ENCODE measurements around the gene RNU1-2. TPM values are rescaled to one million over a fixed set of nuclear protein-coding genes. Genes with fewer than 3 reads are reported as not detected.
"Not testable (repeated sequence)": the region's sequence is repeated elsewhere in the genome, so short reads cannot be mapped to it uniquely, and the experiment has no call there.

Gene RNU1-2
- total RNA-seq, 2 donors from 2014 or later = not detected

DNA sequence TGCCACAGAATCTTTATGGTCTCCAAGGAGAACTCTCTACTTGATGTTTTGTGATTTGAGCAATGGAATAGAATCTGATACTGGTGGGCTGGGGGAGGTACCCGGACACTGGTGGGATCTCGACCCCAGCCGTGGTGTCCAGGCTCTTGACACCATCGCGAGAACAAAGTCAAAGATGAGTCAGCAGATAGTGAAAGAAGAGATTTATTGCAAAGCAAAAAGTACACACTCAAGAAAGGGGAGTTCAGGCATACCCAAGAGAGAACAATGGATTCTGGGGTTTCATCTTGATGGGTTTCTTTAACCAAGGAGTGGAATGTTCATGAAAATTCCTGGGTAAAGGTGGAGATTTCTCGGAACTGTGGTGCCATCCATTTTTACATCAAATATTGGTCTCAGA, 1.4 kb upstream of the RNU1-2 start:
- not testable (repeated sequence) for H3K36me3 ChIP-seq; H3K9me3 ChIP-seq; H3K4me3 ChIP-seq; DNase-seq (ENCODE audit: low spot score); H3K27me3 ChIP-seq; H3K27ac ChIP-seq
- H3K4me1 ChIP-seq = peaks cover 0 to 13% of the 10 kb centered on the region in 2 donors

- not testable (repeated sequence) for DNase-seq (ENCODE audit: low spot score); H3K36me3 ChIP-seq; H3K4me1 ChIP-seq; H3K9me3 ChIP-seq; H3K27me3 ChIP-seq
- H3K4me3 ChIP-seq = peak overlapping the region; percentile 36 to 46
- peak overlapping the region; percentile 87 to 89 for H3K27ac ChIP-seq
Observed at GRCh38 chr1:16895233-16895597, 565 bp upstream of the RNU1-2 start.

GRCh38 chr1:16896316-16897055, 706 bp downstream of the RNU1-2 start:
- H3K4me3 ChIP-seq = peak overlapping the region; percentile 3 to 46
- DNase-seq (ENCODE audit: low spot score); H3K36me3 ChIP-seq; H3K4me1 ChIP-seq; H3K27me3 ChIP-seq; H3K9me3 ChIP-seq: not testable (repeated sequence)
- H3K27ac ChIP-seq = peak overlapping the region; percentile 87 to 89

GRCh38 chr1:16897653-16898052, 1.9 kb downstream of the RNU1-2 start:
- DNase-seq (ENCODE audit: low spot score); H3K36me3 ChIP-seq; H3K27ac ChIP-seq; H3K9me3 ChIP-seq; H3K4me3 ChIP-seq; H3K4me1 ChIP-seq; H3K27me3 ChIP-seq: not testable (repeated sequence)

DNA sequence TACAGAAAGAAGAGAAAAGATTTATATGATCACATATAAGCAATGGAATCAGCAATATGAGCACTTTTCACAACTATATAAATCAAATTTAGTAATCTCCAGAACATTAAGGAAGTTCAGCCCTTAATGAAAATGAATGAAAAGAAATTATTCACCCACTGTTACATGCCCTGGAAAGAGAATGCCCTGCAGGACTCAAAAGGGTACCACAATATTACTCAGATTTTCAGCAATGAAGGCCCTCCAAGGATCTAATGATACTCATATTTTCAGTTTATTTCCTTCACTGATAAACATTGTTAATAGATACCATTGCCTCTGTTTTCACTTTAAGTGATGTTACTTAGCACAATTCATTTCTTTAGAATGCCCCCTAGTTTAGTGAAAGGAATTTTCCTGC, 2.5 kb downstream of the RNU1-2 start:
- H3K4me3 ChIP-seq; H3K27me3 ChIP-seq; H3K9me3 ChIP-seq; H3K27ac ChIP-seq; H3K36me3 ChIP-seq; DNase-seq (ENCODE audit: low spot score): not testable (repeated sequence)
- H3K4me1 ChIP-seq = peaks cover 0 to 11% of the 10 kb centered on the region in 2 donors

DNA sequence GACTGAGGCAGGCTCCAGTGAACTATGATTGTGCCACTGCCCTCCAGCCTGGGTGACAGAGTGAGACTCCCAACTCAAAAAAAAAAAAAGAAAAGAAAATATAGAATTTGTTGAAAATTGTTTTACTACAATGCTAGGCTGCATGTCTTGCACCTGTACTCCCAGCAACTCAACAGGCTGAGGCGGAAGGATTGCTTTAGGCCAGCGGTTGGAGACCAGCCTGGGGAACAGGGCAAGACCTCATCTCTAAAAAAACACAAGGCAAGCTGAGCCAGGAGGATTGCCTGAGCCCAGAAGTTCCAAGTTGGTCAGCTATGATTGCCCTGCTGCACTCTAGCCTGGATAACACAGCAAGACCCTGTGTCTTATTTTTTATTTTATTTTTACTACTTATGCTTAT, 3.2 kb downstream of the RNU1-2 start:
- not testable (repeated sequence) for H3K27me3 ChIP-seq; H3K27ac ChIP-seq; H3K4me3 ChIP-seq; H3K36me3 ChIP-seq; DNase-seq (ENCODE audit: low spot score); H3K9me3 ChIP-seq
- H3K4me1 ChIP-seq = peaks cover 0 to 16% of the 10 kb centered on the region in 2 donors

DNA sequence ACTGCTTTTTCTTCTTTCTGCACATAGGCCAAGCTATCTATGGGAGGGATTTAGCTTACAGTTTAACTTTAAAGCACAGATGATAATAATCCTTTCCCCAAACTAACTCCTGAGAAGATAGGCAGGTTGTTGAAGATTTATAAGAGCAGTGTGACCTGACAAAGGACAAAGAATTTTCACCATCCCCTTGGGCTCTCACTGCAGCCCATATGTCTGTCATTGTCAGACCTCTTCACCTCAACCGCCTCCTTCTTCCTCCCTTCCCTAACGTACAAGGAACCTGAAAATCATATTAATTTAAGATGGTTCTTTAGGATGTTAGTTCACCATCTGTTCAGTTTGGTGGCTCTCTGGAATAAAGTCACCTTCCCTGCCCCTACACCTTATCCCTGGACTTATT, 5.0 kb downstream of the RNU1-2 start:
- Histone ChIP-seq H3K9me3 (peaks cover 0 to 4% of the 10 kb centered on the region in 2 donors), H3K4me3 (no peak overlapping the region), H3K27ac (no peak overlapping the region), H3K36me3 (no peaks in the 10 kb centered on the region), H3K27me3 (no peaks in the 10 kb centered on the region), H3K4me1 (peaks cover 0 to 20% of the 10 kb centered on the region in 2 donors)
- DNase-seq (ENCODE audit: low spot score) = no peak
- TF ChIP-seq, protein P1, sequence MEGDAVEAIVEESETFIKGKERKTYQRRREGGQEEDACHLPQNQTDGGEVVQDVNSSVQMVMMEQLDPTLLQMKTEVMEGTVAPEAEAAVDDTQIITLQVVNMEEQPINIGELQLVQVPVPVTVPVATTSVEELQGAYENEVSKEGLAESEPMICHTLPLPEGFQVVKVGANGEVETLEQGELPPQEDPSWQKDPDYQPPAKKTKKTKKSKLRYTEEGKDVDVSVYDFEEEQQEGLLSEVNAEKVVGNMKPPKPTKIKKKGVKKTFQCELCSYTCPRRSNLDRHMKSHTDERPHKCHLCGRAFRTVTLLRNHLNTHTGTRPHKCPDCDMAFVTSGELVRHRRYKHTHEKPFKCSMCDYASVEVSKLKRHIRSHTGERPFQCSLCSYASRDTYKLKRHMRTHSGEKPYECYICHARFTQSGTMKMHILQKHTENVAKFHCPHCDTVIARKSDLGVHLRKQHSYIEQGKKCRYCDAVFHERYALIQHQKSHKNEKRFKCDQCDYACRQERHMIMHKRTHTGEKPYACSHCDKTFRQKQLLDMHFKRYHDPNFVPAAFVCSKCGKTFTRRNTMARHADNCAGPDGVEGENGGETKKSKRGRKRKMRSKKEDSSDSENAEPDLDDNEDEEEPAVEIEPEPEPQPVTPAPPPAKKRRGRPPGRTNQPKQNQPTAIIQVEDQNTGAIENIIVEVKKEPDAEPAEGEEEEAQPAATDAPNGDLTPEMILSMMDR (IDR thresholded peaks at IDR 0.05) = no peak

DNA sequence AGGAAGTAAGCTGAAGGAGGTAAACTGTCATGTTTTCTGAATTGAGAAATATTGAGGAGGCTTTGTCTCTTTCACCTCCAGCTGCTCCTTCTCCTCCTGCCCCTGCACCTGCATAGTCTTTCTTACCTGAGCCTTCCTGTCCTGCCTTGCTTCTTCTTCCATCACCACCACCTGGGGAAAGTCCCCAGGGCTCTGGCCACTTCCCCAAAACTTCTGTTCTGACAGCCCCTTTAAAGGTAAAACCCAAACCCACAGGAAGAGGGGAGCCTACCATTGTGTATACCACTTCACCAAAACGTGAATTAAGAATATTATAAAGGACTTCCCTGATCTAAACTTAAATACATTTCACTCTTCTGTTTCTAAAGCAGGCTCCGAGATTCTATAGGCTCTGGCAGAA, 5.6 kb downstream of the RNU1-2 start:
- H3K27me3 ChIP-seq; H3K36me3 ChIP-seq; H3K4me3 ChIP-seq; H3K9me3 ChIP-seq; DNase-seq (ENCODE audit: low spot score); H3K27ac ChIP-seq: not testable (repeated sequence)
- peaks cover 0 to 20% of the 10 kb centered on the region in 2 donors for H3K4me1 ChIP-seq

- Histone ChIP-seq H3K27ac (peak overlapping the region; percentile 94 to 99), H3K4me1 (peaks cover 0 to 14% of the 10 kb centered on the region in 2 donors), H3K4me3 (no peak overlapping the region), H3K27me3 (no peaks in the 10 kb centered on the region), H3K36me3 (no peaks in the 10 kb centered on the region), H3K9me3 (peaks cover 0 to 11% of the 10 kb centered on the region in 2 donors)
- TF ChIP-seq, protein P1 (IDR thresholded peaks at IDR 0.05) = no peak
- no peak for DNase-seq (ENCODE audit: low spot score)
Observed at GRCh38 chr1:16903054-16903453, 7.3 kb downstream of the RNU1-2 start.
